Activated CD4-positive, alpha-beta T cell treated with anti-CD3 and anti-CD28 coated beads, Interleukin-2, amount 50 U/mL, for 16 hours (primary cell): ENCODE data around the gene NR2F1.

Experiments used
- DNase-seq: peaks from one replicate; pipeline ENCODE4 v3.0.0-alpha.2; 2020

The NR2F1 gene

DNA sequence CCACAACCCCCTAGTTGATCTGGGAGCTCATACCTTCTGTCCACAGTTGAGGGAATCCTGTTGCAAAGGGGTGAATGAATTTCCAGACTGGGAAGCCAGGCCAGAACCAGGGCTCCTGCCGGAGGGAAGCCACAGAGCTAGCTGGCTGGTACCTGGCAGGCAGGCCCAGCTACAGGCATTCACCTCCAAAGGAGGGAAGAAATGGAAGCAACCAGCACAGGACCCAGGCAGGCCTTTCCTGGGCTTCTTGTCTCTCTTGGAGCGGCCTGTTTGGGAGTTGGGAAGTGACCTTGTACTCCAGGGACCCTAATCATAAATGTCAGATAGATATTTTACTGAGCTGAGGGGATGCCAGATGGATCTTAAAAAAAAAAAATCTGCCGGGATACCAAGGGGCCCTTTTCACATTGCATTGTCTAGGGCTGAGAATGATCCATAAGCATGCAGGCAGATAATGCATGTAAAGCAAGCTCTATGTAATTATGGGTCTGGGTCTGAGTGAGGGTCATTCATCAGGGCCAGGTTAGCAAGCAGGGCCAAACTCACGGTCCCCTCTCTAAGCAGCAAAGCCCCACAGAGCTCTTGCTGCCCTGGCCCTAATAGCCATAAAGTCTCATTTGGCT lies 8.4 kb downstream of the NR2F1 start:
- DNase-seq: no peak

DNA sequence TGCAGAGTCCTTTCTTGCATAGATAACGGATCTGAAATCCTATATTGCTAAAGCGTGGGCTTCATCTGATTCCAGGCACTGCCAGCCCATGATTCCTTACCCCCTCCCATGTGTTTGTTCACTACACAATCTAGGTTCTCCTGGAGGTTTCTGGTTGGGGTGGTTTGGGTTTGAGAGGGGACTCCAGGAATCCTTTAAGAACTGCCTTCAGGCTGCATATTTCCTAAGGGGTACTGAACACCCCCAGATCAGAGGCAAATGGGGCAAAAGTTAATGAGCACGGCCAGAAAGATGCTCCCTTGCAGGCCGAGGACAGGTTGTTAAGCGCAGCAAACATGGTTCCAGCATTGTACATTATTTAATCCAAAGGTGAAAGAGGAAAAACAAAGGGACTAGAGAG lies 9.9 kb downstream of the NR2F1 start:
- DNase-seq: no peak

DNA sequence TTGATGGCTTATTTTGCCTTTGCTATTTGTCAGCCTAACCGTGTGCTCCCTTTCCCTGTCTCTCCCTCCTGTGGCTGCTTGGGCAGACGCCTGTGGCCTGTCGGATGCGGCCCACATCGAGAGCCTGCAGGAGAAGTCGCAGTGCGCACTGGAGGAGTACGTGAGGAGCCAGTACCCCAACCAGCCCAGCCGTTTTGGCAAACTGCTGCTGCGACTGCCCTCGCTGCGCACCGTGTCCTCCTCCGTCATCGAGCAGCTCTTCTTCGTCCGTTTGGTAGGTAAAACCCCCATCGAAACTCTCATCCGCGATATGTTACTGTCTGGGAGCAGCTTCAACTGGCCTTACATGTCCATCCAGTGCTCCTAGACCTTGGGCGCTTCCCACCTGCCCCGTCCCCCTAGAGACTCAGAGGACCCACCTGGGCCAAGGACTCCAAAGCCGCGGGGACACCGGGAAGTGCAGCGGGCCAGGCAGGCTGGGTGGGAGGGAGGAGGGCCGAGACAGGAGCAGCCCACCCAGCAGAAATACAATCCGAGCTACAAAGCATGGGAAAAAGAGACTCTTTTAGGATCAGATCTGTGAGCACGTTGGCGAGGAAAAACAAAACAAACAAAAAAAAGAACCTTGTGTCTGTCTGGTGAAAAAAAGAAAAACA lies 10.6 kb downstream of the NR2F1 start:
- DNase-seq: no peak

DNA sequence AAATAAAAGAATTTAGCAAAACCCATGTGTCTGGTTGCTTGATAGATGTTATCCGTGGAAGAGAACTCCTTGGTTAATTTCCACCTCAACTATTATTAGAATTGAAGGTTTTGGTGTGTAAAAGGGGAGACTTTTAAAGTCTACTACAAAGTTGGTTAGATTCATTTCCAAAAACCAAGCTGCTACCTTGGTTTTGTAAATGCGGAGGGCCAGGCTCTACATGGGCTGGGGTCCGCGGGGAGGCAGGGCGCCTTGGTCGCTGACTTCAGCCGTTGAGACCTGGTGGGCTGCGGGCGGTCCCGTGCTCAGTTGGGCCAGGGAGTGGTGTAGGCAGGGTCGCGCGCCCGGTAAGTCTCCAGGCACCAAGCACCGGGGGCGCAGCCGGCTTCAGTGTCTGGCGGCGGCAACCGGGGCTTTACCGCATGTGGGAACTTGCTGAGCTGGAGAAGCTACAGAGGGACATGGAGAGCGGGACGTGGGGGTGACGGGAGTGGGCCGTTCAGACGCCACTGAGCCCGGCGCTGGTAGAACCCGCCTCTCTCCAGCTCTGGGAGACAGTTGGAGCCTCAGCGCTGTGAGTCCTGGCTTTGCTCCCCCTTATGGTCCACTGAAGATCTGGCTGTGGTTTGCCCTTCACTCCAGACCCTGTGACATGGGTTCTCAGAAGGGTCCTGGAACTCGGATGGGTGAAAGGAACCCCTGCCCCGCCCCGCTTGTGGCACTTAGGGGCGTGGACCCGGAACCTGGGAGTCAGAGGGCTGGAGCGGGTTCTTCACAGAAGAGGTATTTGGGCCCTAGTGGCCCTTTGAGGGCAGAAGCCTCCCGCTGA lies 11.8 kb downstream of the NR2F1 start:
- no peak for DNase-seq

DNA sequence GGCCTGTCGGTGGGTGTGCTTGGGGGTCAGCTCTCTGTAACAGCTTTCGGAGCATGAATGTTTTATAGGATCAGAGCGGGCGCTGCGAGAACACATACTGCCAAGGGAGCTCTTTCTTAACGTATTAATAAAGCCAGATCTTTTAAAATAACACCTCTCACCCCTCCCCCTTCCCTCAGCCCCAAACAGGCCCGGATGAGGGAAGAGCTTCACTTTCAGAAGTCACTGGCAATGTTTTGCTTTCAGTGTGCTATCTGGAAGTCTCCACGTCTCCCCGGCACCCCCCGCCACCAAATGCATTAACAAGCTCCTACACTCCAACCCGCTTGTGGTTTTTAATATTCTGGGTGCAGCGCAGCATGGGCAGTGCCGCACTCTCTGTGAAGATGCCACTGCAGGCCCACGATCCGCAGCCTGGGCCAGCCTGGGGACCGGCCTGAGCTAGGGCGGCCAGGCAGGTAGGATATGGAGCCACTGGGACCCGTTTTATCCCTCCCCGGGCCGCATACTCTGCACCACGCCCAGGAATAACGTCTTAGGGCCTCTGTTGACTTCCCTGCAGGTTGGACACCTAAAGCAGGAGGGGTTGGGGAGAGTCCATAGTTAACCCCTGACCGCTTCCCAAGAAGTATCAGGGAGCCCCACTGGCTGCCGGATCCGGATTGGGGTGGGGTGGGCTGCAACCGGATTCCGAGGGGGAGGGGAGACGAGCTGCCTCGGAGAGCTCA lies 12.6 kb downstream of the NR2F1 start:
- DNase-seq: no peak

DNA sequence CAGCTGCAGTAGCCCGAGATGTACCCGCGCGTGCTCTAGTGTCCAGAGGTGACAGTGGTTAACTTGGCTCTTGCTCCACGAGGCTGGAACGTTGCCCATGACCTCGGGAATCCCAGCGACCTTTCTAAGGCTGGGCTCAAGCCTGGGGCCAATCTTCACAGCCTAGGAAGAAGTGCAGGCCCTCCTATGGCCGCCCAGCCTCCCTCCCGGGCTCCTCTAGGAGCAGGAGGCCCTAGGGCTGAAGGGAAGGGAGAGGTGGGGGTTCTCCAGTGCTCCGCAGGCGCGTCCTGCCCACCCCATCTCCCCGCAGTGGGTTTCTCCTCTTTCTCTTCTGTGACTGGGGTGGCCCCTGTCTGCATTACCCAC lies 13.3 kb downstream of the NR2F1 start:
- no peak for DNase-seq

DNA sequence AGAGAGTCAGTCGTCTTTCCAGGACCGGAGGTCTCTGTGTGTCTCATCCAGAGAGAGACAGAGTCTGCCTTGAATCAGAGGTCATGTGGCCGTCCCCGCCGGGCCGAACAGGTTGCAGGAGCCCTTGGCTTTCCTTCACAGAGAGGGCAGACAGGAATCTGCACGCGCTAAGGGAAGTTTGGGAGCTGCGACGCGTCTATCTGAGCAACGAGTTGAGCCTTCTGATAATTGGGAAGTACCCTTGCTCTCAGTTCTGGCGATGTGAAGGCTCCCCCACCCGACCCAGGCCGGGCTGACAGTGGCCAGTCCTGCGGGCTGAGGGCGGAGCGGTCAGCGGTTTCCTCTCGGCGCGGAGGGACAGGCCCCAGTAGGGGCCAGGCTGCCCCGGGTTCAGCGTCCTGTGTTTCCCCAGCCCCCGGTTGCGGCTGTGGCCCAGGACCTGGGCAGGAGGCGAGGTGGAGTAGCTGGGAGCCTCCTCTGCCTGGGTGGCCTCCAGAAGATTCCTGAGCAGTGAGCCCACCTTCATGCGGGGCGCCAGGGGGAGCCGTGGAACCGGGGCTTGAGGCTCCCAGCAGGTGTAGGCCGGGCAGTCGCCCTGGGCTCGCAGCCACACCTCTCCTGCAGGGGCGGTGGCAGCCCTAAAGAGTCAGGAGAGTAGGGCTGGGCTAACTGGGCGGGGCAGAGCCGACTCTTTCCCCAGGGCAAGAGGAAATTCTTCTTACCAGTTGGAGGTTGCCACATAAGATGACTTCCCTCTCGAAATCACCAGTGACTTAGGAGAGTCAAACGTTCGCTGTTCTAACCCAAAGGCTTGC lies 13.9 kb downstream of the NR2F1 start:
- no peak for DNase-seq

DNA sequence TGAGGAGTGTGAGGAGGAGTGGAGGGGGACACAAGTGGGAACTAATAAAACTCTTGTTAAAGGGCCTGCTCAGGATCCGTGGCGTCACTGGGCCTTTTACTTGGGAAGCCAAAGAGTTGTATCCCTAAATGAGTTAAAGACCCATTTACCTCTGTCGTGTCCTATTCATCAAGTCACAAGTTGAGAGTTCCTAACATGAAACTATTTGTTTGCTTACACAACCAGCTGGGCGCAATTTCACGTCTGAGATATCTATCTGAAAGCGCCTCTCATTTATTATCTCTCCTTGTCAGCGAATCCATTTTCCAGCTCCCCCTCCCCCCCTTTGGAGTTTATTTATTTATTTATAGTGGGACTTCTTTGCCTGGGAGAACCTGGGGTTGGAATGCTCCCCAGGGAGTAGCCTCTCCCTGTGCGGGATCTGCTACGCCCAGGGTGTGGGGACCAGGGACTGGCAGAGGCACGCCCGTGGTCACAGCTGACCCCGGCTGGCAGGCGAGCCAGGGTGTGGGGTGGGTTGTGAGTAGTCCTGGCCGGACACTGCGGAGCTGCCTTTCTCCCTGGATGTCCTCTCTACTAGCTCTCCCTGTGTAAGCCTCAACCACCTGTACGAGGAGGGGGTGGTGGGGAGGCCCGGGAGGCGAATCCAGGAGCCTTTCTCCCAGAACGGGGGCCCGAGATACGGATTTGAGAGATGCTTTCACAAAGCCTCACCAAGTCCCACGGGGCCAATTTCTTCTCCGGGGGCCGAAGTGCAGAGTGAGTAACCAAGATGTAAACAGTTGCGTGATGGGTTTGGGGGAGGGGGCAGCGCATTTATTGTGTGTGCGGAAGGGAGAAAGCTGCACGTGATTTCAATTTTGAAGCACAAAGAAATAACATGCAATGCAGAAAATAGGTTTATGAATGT lies 15.3 kb downstream of the NR2F1 start:
- no peak for DNase-seq

DNA sequence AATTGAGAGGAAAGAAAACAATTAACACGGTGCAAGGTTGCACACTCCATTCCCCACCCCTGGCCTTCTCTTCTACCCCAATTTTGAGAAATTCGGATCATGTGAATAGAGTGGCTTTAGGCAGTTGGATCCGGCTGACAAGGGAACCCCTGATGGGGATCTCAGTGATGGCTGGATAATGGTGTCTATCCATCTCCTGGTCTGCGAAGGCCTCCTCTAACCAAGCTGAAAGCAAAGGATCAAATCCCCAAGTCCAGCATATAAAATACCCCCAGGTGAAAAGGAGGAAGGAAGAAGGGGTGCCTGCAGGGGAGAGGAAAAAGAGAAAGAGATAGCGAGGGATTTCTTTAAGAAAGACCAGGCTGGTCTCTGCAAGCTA lies 16.0 kb downstream of the NR2F1 start:
- no peak for DNase-seq

DNA sequence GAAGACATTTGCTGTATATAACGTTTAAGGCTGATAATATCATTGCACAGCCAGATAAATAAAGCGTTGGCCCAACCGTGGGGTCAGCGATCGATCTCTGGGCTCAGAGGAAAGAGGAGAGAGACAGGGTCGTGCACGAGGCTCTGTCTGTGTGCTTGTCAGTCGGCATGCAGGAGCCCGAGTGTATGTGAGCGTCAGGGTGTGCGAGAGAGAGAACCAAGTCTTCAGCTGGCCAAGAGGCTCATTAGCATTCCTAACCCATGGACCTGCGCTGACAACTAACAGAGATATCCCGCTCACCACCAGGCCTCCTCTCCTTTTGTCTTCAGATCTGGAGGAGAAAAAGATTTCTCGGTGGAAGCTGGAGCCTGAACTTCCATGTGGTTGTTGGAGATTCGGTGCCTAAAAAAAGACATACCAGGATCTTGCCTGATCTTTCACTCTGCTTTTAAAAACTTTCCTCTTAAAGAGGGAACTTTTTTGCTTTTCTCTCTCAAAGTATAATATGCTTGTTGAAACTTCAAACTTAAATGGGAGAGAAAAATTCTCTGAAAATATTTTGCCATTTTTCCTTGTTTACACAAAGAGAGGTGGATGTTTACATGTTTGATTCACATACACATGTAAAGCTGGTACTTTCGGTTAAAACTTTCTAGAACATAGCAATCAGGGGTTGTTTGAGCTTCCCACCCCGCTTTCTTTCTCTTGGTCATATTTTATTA lies 16.5 kb downstream of the NR2F1 start:
- DNase-seq: no peak

DNA sequence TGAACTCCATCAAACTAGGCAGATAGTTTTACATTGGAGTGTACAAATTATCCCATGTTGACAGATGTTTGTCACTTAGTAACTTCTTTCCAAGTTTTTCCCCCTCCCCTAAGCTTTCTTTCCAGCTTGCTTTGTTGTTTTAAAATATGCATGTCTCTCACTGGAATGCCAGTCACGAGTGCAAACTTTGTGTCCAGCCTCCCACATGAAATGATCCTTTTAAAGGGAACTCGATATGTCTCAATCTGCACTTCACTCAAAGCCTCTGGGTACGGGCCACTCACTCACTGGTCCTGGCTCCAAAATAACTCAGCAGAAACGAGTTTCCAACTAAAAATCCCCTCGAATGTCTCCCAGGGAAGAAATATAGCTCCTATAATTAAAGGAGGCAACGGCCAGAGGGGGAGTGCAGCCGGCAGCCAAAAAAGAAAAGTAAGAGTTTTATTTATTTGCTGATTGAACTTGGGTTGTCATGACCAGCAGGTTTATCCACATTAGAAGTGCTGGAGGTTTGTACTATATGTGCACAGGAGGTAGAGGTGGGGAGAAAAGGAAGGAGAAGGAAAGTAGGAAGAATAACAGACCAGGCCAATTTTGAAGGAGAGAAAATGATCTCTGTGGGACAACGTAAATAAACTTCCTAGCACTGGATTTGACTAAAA lies 17.5 kb downstream of the NR2F1 start:
- DNase-seq: no peak

DNA sequence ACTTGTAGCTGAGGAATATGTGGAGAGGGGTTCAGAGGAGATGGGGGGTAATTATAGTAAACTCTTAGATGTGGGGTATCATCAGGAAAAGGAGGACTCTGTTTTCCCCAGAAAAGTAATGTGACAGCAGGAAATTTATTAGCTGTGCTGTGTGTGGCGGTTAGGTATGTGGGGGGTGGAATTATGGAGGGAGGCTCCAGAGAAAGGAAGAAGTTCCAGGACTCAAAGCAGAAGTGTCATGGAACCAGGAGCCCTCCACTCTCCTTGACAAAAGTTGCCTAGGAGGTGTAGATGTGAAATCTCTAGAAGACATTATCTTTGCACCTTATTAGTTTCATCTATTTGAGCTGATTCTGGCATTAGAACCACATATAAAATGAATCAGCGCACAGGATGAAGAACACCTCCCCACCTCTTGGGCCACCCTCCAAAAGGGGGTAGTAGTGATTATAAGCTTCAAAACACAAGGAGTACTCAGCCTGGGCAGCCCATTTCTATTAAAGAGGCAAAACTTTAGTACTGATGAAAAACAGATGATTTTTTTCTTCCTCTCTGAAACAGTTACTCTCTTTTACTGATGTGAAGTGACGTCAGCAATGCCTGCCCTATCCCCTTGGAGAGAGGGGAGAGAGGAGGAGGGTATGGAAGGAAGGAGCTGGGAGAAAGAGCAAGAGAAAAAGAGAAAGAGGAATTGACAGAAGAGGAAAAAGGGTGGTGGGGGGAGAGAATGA lies 18.2 kb downstream of the NR2F1 start:
- no peak for DNase-seq

DNA sequence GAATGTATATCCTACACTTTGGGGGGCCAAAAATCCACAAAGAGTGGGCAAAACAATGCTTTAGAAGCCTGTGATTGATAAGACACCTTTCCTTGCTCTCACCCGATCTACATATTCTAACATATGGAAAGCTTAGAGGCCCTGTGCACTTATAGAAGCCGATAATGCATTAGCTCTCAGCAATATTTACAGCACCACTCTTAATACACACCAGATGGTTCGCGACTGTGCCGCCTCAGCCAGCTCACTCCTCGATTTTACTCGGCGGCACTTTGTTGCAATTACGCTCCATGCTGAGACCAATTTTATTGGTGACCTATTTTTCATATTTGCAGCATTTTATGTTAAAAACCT lies 18.8 kb downstream of the NR2F1 start:
- no peak for DNase-seq

DNA sequence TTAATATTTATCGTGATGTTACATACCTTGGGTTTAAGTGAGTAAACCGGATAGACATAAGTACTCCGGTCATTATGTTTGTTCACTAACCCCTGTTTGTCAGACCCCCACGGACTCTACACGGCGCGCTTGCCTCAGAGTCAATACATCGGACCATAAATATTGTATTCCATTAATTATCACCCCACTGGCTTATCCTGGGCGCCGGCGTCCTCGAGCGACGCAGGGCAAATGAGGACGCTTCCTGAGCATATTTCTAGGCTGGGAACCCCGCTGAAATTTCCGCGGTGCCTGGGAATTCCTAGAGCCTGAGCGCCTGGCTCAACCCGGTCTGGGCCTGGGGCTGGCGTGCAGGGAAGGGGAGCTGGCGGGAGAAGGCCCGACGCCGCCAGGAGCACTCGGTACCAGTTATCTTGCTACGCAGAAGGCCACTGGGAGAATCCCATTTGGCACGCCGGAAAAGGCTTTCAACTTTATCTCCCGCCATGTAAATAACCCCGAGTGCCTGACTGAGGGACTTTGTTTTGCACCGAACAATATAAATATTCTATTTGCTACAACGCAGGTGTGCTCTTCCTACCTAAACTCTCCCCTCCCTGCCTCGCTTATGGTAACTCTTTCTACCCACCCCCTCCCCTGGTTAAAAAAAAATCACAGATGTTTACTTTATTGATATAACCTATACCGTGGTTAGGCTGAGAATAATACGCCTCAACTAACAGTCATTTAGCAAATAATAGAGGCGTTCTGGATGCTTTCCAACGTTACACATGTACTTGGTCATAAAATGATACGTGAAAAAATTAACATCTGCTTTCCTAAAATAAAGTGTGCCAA lies 19.4 kb downstream of the NR2F1 start:
- no peak for DNase-seq

DNA sequence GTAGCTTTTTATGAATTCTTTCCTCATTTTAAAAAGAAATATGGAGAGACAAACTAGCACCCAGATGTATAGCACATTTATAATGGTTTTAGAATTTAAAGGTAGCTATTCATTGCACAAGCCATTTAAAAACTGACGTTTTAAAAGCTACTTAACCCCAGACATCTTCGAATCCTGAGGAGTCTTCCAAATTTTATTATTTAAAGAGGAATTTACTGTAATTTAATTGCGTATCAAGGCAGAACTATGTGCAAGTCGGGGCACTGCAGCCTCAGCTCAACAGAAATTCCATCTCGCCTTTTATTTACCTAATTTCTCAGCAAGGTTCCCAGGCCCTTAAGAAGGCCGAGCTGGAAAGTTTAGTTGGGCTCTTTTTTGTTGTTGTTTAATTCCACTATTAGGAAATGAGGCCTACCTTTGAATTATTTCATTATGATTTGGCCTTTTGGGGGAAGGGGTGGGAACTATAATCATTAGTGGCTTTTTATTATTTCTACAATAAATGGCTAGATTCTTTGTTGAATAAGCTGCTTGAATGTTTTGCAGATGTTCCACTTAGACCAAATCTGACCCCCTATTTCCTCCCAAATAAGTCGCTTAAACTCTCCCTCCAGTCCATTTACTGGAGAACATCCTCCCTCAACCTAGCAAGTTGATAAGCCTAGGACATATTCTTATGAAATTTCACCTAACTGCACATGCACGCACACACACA lies 20.2 kb downstream of the NR2F1 start:
- DNase-seq: no peak

DNA sequence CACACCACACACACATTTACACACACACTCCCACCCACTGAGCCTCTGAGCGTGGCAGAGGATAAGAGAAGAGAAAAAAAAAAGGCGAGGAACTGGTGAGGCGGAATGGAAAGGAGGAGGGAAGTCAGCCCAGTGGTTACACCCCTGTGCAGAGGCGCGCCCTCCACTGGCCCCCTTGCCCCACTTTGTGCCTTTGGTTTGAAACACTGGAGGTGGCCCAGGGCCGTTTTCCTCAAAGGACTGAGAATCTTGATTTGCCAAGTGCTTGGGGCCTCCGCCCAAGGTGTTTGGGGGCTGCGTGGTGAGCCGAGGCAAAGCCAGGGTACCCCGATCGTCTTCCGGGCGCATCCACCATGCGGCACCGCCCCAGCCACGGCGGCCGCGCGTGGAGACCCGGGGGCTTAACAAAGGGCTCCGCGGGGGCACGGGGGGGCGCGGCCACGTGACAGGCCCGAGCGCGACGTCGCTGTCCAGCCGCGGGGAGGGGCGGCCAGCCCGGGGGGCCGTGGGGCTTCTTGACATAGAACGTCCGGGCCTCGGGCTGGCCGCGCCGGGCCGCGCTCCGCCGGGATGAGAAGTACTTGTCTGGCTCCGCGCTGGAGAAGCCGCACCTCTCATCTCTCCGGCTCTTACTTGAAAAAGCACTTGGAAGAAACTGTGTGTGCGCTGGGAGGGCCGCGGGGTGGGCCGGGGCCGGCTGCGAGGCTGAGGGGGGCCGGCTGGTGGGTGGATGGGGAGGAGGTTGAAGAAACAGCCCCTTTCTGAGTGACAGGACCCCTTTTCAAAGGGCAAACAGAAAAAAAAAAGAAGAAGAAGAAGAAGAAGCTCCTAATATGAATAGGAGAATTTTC lies 21.0 kb downstream of the NR2F1 start:
- no peak for DNase-seq
